ENCODE results near the gene LTBP1.
"Not testable (repeated sequence)": the region's sequence is repeated elsewhere in the genome, so short reads cannot be mapped to it uniquely, and the experiment has no call there.

LTBP1 gene

GRCh38 chr2:33230842-33231241 lies 284.1 kb downstream of the LTBP1 start:
- Histone ChIP-seq H3K27ac (no peak overlapping the region), H4K20me1 (no peaks in the 10 kb centered on the region), H3K27me3 (no peaks in the 10 kb centered on the region), H3K4me3 (no peak overlapping the region), H3K36me3 (no peaks in the 10 kb centered on the region), H3K9ac (no peak overlapping the region), H3K9me3 (no peaks in the 10 kb centered on the region), H3K4me2 (no peak overlapping the region), H3K4me1 (no peaks in the 10 kb centered on the region)
- no peak for TF ChIP-seq Cebpa-rat (IDR thresholded peaks at IDR 0.05)

GRCh38 chr2:33235559-33235958 lies 288.8 kb downstream of the LTBP1 start:
- not testable (repeated sequence) for H4K20me1 ChIP-seq, H3K9ac ChIP-seq, H3K4me2 ChIP-seq, H3K4me1 ChIP-seq, H3K27me3 ChIP-seq, H3K9me3 ChIP-seq, H3K27ac ChIP-seq, H3K36me3 ChIP-seq, H3K4me3 ChIP-seq

- Histone ChIP-seq H3K27ac (no peak overlapping the region), H3K36me3 (no peaks in the 10 kb centered on the region), H3K4me2 (no peak overlapping the region), H3K4me1 (no peaks in the 10 kb centered on the region), H3K9ac (no peak overlapping the region), H3K27me3 (no peaks in the 10 kb centered on the region), H3K4me3 (no peak overlapping the region), H4K20me1 (no peaks in the 10 kb centered on the region), H3K9me3 (no peaks in the 10 kb centered on the region)
- TF ChIP-seq Cebpa-rat (IDR thresholded peaks at IDR 0.05): no peak
Measured at GRCh38 chr2:33236482-33237385, 290.0 kb downstream of the LTBP1 start.

GRCh38 chr2:33238111-33238510 lies 291.4 kb downstream of the LTBP1 start:
- no peak overlapping the region for H3K27ac ChIP-seq
- H3K4me3 ChIP-seq: no peak overlapping the region
- no peaks in the 10 kb centered on the region for H3K4me1 ChIP-seq
- H3K36me3 ChIP-seq: no peaks in the 10 kb centered on the region
- H3K4me2 ChIP-seq: no peak overlapping the region
- no peaks in the 10 kb centered on the region for H4K20me1 ChIP-seq
- no peaks in the 10 kb centered on the region for H3K27me3 ChIP-seq
- H3K9me3 ChIP-seq: no peaks in the 10 kb centered on the region
- no peak overlapping the region for H3K9ac ChIP-seq
- no peak for TF ChIP-seq Cebpa-rat (IDR thresholded peaks at IDR 0.05)

GRCh38 chr2:33240178-33240577 lies 293.4 kb downstream of the LTBP1 start:
- Histone ChIP-seq H3K4me2 (no peak overlapping the region), H3K36me3 (no peaks in the 10 kb centered on the region), H4K20me1 (no peaks in the 10 kb centered on the region), H3K27ac (no peak overlapping the region), H3K9me3 (no peaks in the 10 kb centered on the region), H3K9ac (no peak overlapping the region), H3K4me3 (no peak overlapping the region), H3K27me3 (no peaks in the 10 kb centered on the region), H3K4me1 (no peaks in the 10 kb centered on the region)
- TF ChIP-seq Cebpa-rat (IDR thresholded peaks at IDR 0.05): no peak

- Histone ChIP-seq H3K9me3 (no peaks in the 10 kb centered on the region), H4K20me1 (no peaks in the 10 kb centered on the region), H3K9ac (no peak overlapping the region), H3K4me3 (no peak overlapping the region), H3K27me3 (no peaks in the 10 kb centered on the region), H3K36me3 (no peaks in the 10 kb centered on the region), H3K4me1 (no peaks in the 10 kb centered on the region), H3K4me2 (no peak overlapping the region), H3K27ac (no peak overlapping the region)
- no peak for TF ChIP-seq Cebpa-rat (IDR thresholded peaks at IDR 0.05)
Measured at GRCh38 chr2:33241072-33241471, 294.3 kb downstream of the LTBP1 start.

GRCh38 chr2:33241581-33241980 lies 294.8 kb downstream of the LTBP1 start:
- no peak overlapping the region for H3K27ac ChIP-seq
- no peaks in the 10 kb centered on the region for H4K20me1 ChIP-seq
- H3K27me3 ChIP-seq: no peaks in the 10 kb centered on the region
- H3K9ac ChIP-seq: no peak overlapping the region
- H3K36me3 ChIP-seq: no peaks in the 10 kb centered on the region
- H3K9me3 ChIP-seq: no peaks in the 10 kb centered on the region
- no peak for TF ChIP-seq Cebpa-rat (IDR thresholded peaks at IDR 0.05)
- no peaks in the 10 kb centered on the region for H3K4me1 ChIP-seq
- H3K4me3 ChIP-seq: no peak overlapping the region
- no peak overlapping the region for H3K4me2 ChIP-seq

DNA sequence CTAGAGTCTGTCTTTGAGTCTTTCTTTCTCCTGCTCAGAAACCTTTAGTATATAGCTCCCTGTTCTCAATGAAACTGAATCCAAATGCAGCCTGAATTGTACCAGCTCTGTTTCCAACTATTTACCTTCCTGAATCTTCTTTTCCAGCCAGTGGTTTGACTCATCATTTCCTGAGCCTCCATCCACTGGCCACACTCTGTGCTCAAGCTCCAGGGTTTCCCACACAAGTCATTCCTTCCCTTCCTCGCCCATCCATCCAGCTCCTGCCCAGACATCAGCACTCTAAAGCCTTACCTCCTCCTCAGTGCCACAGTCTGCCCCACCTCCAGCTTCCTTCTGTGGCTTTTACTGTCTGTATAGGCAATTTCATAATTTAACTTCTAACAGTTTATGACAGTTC lies 296.1 kb downstream of the LTBP1 start:
- Histone ChIP-seq H4K20me1 (no peaks in the 10 kb centered on the region), H3K9me3 (no peaks in the 10 kb centered on the region), H3K27ac (no peak overlapping the region), H3K4me3 (no peak overlapping the region), H3K9ac (no peak overlapping the region), H3K4me2 (no peak overlapping the region), H3K27me3 (no peaks in the 10 kb centered on the region), H3K4me1 (no peaks in the 10 kb centered on the region), H3K36me3 (no peaks in the 10 kb centered on the region)
- no peak for TF ChIP-seq Cebpa-rat (IDR thresholded peaks at IDR 0.05)

- no peak overlapping the region for H3K4me2 ChIP-seq
- no peak overlapping the region for H3K9ac ChIP-seq
- no peaks in the 10 kb centered on the region for H3K4me1 ChIP-seq
- H3K4me3 ChIP-seq: no peak overlapping the region
- TF ChIP-seq Cebpa-rat (IDR thresholded peaks at IDR 0.05): no peak
- no peaks in the 10 kb centered on the region for H3K36me3 ChIP-seq
- H3K27ac ChIP-seq: no peak overlapping the region
- no peaks in the 10 kb centered on the region for H4K20me1 ChIP-seq
- no peaks in the 10 kb centered on the region for H3K9me3 ChIP-seq
- no peaks in the 10 kb centered on the region for H3K27me3 ChIP-seq
Measured at GRCh38 chr2:33246432-33246831, 299.7 kb downstream of the LTBP1 start.

DNA sequence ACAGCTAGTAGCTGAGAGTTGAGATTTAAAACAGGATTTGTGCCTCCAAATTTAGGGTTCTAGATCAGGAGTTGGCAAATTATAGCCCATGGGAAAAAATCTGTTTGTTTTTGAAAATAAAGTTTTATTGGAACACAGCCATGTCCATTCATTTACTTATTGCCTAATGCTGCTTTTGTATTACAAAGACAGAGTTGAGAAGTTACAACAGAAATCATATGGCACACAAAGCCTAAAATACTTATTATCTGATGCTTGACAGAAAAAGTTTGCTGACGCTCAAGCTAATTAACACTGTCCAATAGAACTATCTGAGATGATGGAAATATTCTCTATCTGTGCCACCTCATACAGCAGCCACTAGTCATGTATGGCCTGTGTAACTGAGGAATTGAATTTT lies 300.6 kb downstream of the LTBP1 start:
- H3K9me3 ChIP-seq: no peaks in the 10 kb centered on the region
- H3K27me3 ChIP-seq: no peaks in the 10 kb centered on the region
- H3K4me2 ChIP-seq: no peak overlapping the region
- H3K4me1 ChIP-seq: no peaks in the 10 kb centered on the region
- H3K36me3 ChIP-seq: no peaks in the 10 kb centered on the region
- H3K4me3 ChIP-seq: no peak overlapping the region
- TF ChIP-seq Cebpa-rat (IDR thresholded peaks at IDR 0.05): no peak
- no peaks in the 10 kb centered on the region for H4K20me1 ChIP-seq
- no peak overlapping the region for H3K27ac ChIP-seq
- H3K9ac ChIP-seq: no peak overlapping the region

All from BLaER1 (cell line).